Cardiac atrium fibroblast (primary cell): ENCODE measurements around the gene UBA3. TPM values are rescaled to one million over a fixed set of nuclear protein-coding genes. Genes with fewer than 3 reads are reported as not detected.

Experiments used
- total RNA-seq: library from RNA; depleted of rRNA; stranded (reverse); fragments of >200 nt; gene quantifications from 2 replicates; pipeline ENCODE4 v1.2.3, GENCODE V29; 2015

UBA3 gene
- total RNA-seq: 46.9 and 50.5 TPM in 2 replicates

GRCh38 chr3:69080233-69080920 is at the start of gene UBA3:
Gene UBA3, minus strand, starts transcription at chr3:69080365. Its CDS starts 12 bp downstream, at chr3:69080353.

GRCh38 chr3:69122403-69122802 is 42.2 kb upstream of the UBA3 start, which contains the start of gene LMOD3:
Gene LMOD3, minus strand, starts transcription at chr3:69122595. Its CDS starts 209 bp downstream, at chr3:69122386.

GRCh38 chr3:69084326-69085167 is 4.4 kb upstream of the UBA3 start, which contains the start of gene ARL6IP5:
Gene ARL6IP5, plus strand, starts transcription at chr3:69084937. Its CDS starts 111 bp downstream, at chr3:69085048.

GRCh38 chr3:69051756-69052471 is 28.3 kb downstream of the UBA3 start, which contains the start of gene TMF1:
Gene TMF1, minus strand, starts transcription at chr3:69052333. Its CDS starts 247 bp downstream, at chr3:69052086.

GRCh38 chr3:69013253-69014021 is 66.7 kb downstream of the UBA3 start, which contains the start of gene EOGT:
Gene EOGT, minus strand, starts transcription at chr3:69013684. Its CDS starts 3,838 bp downstream, at chr3:69009846.

Other genes starting within 250 kb of the UBA3 start
- not detected in 2 replicates for gene TAFA4, start 147.8 kb downstream of the UBA3 start, total RNA-seq
- gene EOGT, start 66.7 kb downstream of the UBA3 start, total RNA-seq: 30.1 and 30.3 TPM in 2 replicates
- 17.7 and 20.9 TPM in 2 replicates for gene TMF1, start 28.0 kb downstream of the UBA3 start, total RNA-seq
- 120 and 150 TPM in 2 replicates for gene ARL6IP5, start 4.6 kb upstream of the UBA3 start, total RNA-seq
- not detected in 2 replicates for gene LMOD3, start 42.2 kb upstream of the UBA3 start, total RNA-seq